NCI-H345 (cell line): Measurements from ENCODE around the gene RBM47.
"Not testable (repeated sequence)": the region's sequence is repeated elsewhere in the genome, so short reads cannot be mapped to it uniquely, and the experiment has no call there.

Source experiments
- DNase-seq: peaks from one replicate; lab custom pipeline; 2025; lab: John Stamatoyannopoulos, UW

RBM47 gene

GRCh38 chr4:40441430-40441829 lies 188.2 kb downstream of the RBM47 start:
- DNase-seq, result no peak

- DNase-seq, result no peak
Measured at GRCh38 chr4:40439519-40439918, 190.1 kb downstream of the RBM47 start.

DNA sequence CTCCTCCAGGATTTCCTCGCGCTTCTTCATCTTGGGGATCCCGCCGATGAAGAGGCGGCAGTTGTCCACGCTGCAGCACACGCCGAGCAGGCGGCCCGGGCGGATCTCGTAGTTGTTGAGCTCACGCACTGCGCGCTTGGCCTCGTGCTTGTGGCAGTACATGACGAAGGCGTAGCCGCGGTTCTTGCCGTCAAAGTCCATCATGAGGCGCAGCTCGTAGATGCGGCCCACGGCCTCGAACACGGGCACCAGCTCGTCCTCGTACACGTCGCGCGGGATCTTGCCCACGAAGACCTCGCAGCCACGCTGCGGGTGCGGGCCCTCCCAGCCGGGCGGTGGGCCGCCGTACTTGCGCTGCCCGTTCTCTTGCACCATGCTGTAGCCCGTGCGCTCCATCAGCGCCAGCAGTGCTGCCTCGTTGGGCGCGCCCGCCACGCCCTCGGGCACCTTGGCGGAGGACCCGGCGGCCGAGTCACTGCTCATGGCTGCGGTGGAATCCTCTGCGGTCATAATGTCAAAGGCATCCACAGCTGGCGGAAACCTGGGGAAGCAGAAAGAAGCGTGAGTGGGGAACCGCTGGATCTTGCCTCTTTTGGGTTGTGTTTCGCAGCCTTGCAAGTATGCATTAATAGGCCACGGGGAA lies 191.2 kb downstream of the RBM47 start:
- no peak for DNase-seq

- no peak for DNase-seq
Measured at GRCh38 chr4:40437741-40438383, 191.8 kb downstream of the RBM47 start.

- not testable (repeated sequence) for DNase-seq
Measured at GRCh38 chr4:40435306-40435705, 194.4 kb downstream of the RBM47 start.

GRCh38 chr4:40434126-40434687 lies 195.5 kb downstream of the RBM47 start:
- DNase-seq, result no peak

DNA sequence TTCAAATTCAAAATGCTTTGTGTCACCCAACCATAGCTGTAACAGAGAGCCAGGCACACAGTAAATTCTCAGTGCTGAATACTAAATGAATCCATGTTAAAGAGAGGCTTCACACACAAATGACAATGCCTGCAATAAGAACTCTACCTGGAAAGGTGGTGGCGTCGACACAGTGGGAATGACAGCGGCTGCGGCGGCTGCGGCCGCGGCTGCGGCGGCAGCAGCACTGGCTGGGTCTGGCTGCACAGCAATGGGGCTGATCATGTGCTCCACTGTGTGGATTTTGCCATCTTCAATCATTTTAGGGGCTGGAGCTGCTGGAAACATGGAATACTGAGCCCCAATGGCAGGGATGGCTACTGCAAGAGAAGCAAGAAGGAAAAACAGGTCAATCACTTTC lies 197.2 kb downstream of the RBM47 start:
- no peak for DNase-seq

DNA sequence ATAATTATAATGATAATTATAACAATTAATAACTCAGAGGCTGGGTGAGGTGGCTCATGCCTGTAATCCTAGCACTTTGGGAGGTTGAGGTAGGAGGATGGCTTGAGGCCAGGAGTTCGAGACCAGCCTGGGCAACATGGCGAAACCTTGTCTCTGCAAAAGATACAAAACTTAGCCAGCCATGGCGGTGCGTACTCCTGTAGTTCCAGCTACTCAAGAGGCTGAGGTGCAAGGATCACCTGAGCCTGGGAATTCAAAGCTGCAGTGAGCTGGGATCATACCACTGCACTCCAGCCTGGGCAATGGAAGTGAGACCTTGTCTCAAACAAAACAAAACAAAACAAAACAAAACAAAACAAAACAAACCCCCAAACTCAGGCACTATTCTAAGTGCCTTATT lies 201.8 kb downstream of the RBM47 start:
- not testable (repeated sequence) for DNase-seq

- no peak for DNase-seq
Measured at GRCh38 chr4:40427128-40427527, 202.5 kb downstream of the RBM47 start.

- no peak for DNase-seq
Measured at GRCh38 chr4:40425799-40426574, 203.7 kb downstream of the RBM47 start.

DNA sequence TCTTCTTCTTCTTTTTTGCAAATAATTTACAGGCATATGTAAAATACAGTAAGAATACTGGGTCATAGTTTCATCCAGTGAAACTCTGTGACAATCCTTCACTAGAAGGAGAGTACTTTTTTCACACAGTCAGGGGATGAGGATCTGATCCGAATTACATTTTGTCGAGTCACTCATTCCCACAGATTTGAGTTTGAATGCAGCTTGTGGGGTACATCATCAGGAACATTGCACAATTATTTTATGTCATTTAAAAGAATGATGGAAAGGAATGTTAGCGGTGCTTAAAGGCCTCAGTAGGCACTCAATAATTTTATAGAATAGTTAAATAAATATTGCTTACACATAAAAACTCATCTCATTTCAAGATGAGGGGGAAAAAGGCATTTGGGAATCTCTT lies 205.9 kb downstream of the RBM47 start:
- no peak for DNase-seq

- no peak for DNase-seq
Measured at GRCh38 chr4:40421839-40422708, 207.6 kb downstream of the RBM47 start.

- DNase-seq, result no peak
Measured at GRCh38 chr4:40419231-40419912, 210.3 kb downstream of the RBM47 start.

DNA sequence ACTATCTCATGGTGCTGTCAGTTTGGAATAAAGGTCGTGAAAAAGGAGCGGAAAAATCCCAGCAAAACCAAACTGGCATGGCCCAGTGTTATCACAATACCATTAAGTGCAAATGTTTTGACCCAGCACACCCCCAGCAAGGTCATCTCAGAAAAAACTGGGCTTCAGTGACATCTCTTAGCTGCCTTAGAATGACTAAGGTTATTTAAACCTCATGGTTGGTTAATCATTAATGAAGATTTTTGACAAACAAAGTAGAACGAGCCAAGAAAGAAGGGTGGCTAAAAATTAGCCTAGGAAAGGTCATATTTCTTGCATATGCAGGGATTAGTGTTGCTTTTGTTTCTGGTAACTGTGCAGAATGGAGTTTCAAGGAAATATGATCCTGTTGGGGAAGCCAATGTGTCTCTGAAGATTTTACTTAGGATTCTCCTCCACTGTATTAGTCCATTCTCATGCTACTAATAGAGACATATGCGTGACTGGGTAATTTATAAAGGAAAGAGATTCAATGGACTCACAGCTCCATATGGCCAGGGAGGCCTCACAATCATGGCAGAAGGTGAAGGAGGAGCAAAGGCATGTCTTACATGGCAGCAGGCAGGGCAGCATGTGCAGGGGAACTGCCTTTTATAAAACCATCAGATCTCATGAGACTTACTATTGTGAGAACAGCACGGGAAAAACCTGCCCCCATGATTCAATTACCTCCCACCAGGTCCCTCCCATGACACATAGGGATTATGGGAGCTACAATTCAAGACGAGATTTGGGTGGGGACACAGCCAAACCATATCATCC lies 211.0 kb downstream of the RBM47 start:
- no peak for DNase-seq

DNA sequence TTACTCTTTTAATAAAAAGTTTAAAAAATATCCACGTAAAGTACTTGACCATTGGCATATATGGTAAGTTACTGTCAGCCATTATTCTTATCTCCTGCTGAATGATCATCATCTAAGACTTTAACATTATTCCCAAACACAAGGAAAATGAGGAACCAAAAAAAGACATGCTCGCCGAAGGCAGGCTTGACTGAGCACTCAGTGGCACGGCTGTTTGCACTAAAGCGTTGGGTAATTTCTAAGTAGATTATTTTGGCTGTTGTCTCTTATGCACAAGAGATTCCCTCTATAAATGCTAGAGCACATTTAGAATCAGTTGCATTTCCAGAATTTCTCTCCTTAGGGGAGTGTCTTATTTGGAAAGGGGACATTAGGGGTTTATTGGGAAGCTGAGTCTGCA lies 211.7 kb downstream of the RBM47 start:
- DNase-seq, result no peak

DNA sequence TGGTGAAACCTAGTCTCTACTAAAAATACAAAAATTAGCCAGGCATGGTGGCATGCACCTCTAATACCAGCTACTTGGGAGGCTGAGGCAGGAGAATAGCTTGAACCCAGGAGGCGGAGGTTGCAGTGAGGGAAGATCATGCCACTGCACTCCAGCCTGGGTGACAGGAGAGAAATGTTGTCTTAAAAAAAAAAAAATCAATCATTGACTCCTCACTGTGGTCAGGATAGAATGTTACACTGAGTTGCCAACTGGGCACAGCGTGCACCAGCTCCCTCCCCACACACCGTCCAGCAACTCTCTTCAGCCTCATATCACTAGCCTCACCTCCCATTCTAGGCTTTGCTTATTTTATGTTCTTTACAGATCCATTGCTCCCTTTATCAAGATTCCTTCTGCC lies 215.0 kb downstream of the RBM47 start:
- no peak for DNase-seq

GRCh38 chr4:40412866-40413795 lies 216.5 kb downstream of the RBM47 start:
- no peak for DNase-seq

GRCh38 chr4:40412388-40412787 lies 217.3 kb downstream of the RBM47 start:
- no peak for DNase-seq

DNA sequence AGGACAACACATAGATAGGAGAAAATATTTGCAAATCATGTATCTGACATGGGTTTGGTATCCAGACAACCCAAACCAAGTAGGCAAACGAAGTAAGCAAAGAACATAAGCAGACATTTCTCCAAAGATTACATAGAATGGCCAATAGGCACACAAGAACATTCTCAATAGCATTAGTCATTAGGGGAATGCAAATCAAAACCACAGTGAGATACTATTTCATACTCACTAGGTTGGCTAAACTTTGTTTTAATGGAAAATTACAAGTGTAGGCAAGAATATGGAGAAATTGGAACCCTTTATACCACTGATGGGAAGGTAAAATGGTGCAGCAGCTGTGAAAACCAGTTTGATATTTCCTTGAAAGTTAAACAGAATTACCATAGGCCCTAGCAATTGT lies 219.8 kb downstream of the RBM47 start:
- no peak for DNase-seq
